Measurements from ENCODE around the gene NRXN3. TPM values are rescaled to one million over a fixed set of nuclear protein-coding genes. Genes with fewer than 3 reads are reported as not detected.

Gene NRXN3
- total and polyA plus RNA-seq, 2 of the 4 experiments (the other 2 are of a cell fraction): 4.8 to 25.1 TPM

- intact Hi-C loops (cut with micrococcal nuclease): no loop called here
- H2AK9ac ChIP-seq (replicated peaks; ENCODE audit: low read depth, low read length, poor library complexity): no peak overlapping the region
- no peak overlapping the region for H3K9ac ChIP-seq (ENCODE audit: low read depth, low read length)
- no peak overlapping the region for H3K23ac ChIP-seq (ENCODE audit: low read depth, low read length)
- H3K56ac ChIP-seq (ENCODE audit: extremely low read depth, insufficient read depth, low read length): no peak overlapping the region
- no peaks in the 10 kb centered on the region for H3K36me3 ChIP-seq (ENCODE audit: control insufficient read depth, insufficient read depth, low read length)
- no peaks in the 10 kb centered on the region for H3K4me1 ChIP-seq (ENCODE audit: control insufficient read depth, insufficient read depth, low read length)
- ChIA-PET CTCF (no interaction called here), POLR2A (ENCODE audit: unreplicated experiment) (no interaction called here)
- no peak overlapping the region for H3K18ac ChIP-seq (ENCODE audit: low read depth, low read length)
- H3K4me3 ChIP-seq (ENCODE audit: insufficient read depth, low read depth, low read length): no peak overlapping the region
- no peak overlapping the region for H3K27ac ChIP-seq (ENCODE audit: insufficient read depth, low read length)
- TF ChIP-seq USF2 (IDR thresholded peaks at IDR 0.05; ENCODE audit: low read depth, low read length): no peak
- TF ChIP-seq CEBPB (IDR thresholded peaks at IDR 0.05; ENCODE audit: low read depth, low read length): no peak
- no peak for TF ChIP-seq BHLHE40 (IDR thresholded peaks at IDR 0.05; ENCODE audit: low read depth, low read length)
- TF ChIP-seq CTCF (conservative IDR thresholded peaks at IDR 0.05; ENCODE audit: low read depth, low read length): no peak
- TF ChIP-seq MXI1 (IDR thresholded peaks at IDR 0.05; ENCODE audit: borderline replicate concordance, low read depth, low read length): no peak
- TF ChIP-seq SMC3 (IDR thresholded peaks at IDR 0.05; ENCODE audit: low read depth, low read length): no peak
- no peak for TF ChIP-seq MAZ (IDR thresholded peaks at IDR 0.05; ENCODE audit: borderline replicate concordance, low read depth, low read length)
- TF ChIP-seq NFE2L2 (IDR thresholded peaks at IDR 0.05; ENCODE audit: low read depth, low read length): no peak
- TF ChIP-seq FOS (IDR thresholded peaks at IDR 0.05; ENCODE audit: low read depth, low read length): no peak
- TF ChIP-seq ELK1 (IDR thresholded peaks at IDR 0.05; ENCODE audit: borderline replicate concordance, low read depth, low read length): no peak
- no peak for TF ChIP-seq POLR2A (IDR thresholded peaks at IDR 0.05; ENCODE audit: low read depth, low read length)
- TF ChIP-seq RAD21 (IDR thresholded peaks at IDR 0.05; ENCODE audit: low read length): no peak
- TF ChIP-seq RCOR1 (IDR thresholded peaks at IDR 0.05; ENCODE audit: insufficient replicate concordance, low read length): no peak
- H3K4ac ChIP-seq (ENCODE audit: low read depth, low read length): no peak overlapping the region
- WGBS, 2 experiments (ENCODE audit: extremely low coverage in 2 of 2, insufficient read length in 1 of 2): no CpG with 5 or more reads among the region's 2 CpGs
- in situ Hi-C loops (cut with MboI; ENCODE audit: low sequenced_read_pairs): no loop called here
- H3K9me3 ChIP-seq (ENCODE audit: control insufficient read depth, insufficient read depth, low read length): no peaks in the 10 kb centered on the region
- H2BK120ac ChIP-seq (ENCODE audit: low read depth, low read length): no peak overlapping the region
- no peak overlapping the region for H2BK15ac ChIP-seq (ENCODE audit: low read depth, low read length)
- BruUV-seq (replicated peaks): no TSS peak
- no peak overlapping the region for H2AK5ac ChIP-seq (ENCODE audit: low read depth, low read length)
- DNase-seq (no peak), ATAC-seq (ENCODE audit: low read depth) (no peak)
- dilution Hi-C loops (cut with HindIII; ENCODE audit: low sequenced_read_pairs, unreplicated experiment): no loop called here
- H4K8ac ChIP-seq (ENCODE audit: low read depth in 2 of 2, low read length in 2 of 2): no peak overlapping the region
- H4K20me1 ChIP-seq (ENCODE audit: insufficient read depth, low read length): no peaks in the 10 kb centered on the region
- no peak overlapping the region for H3K4me2 ChIP-seq (ENCODE audit: low read depth, low read length)
- H2AFZ ChIP-seq (replicated peaks; ENCODE audit: low read length, poor library complexity): no peak overlapping the region
- H3K79me1 ChIP-seq (ENCODE audit: low read depth in 1 of 2, low read length in 2 of 2): no peaks in the 10 kb centered on the region
- H2BK20ac ChIP-seq (ENCODE audit: low read depth, low read length): no peak overlapping the region
- no peak overlapping the region for H2BK5ac ChIP-seq (ENCODE audit: low read depth, low read length, poor library complexity, severe bottlenecking)
- no peak overlapping the region for H3K14ac ChIP-seq (replicated peaks; ENCODE audit: low read depth, low read length)
- H4K5ac ChIP-seq (ENCODE audit: low read depth, low read length): no peak overlapping the region
- H3K27me3 ChIP-seq (ENCODE audit: control insufficient read depth, insufficient read depth, low read length): peaks cover 5% of the 10 kb centered on the region
- no peak overlapping the region for H4K91ac ChIP-seq (ENCODE audit: insufficient read depth, low read depth, low read length)
- H3K9me1 ChIP-seq (ENCODE audit: insufficient read depth, low read length): no peaks in the 10 kb centered on the region
Measured at GRCh38 chr14:79209418-79209817, 1039.2 kb downstream of the NRXN3 start.

Data from IMR-90 (cell line).